Ecto neural progenitor cell (in vitro differentiated cells): ENCODE results near the gene RIMS1.
A peak's percentile ranks its signal among the peaks of the same experiment; 100 is the strongest.

Experiments used
- DNase-seq: peaks from one replicate; pipeline ENCODE4 v3.0.0-alpha.2; 2018; ENCODE audit warnings: low spot score

The RIMS1 gene

DNA sequence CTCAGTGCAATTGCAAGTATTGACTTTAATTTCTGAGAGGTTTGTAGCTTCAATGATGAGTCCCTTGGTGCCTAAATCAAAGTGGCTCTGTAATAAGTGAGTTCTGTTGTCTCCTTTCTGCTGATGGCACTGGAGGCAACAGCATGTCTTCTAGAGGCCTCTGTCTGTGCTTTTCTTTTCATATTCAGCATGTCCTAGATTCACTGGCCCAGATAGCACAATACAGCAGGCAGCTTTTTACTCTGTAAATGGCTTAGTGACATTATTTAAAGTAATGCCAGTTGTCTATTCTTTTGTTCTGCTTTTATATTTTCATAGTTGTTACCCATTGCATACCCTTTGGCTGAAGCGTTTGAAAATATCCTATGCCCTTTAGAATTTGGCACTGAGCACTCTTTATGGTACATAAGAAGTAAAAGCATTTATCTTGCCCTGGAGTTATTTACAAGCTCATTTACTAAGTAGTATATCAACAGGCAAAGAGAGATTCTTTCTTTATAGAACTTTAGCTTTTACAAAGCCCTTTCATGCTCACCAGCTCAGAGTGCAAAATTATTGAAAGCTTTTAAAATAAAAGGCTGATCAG, 464.0 kb downstream of the RIMS1 start:
- DNase-seq: no peak

DNA sequence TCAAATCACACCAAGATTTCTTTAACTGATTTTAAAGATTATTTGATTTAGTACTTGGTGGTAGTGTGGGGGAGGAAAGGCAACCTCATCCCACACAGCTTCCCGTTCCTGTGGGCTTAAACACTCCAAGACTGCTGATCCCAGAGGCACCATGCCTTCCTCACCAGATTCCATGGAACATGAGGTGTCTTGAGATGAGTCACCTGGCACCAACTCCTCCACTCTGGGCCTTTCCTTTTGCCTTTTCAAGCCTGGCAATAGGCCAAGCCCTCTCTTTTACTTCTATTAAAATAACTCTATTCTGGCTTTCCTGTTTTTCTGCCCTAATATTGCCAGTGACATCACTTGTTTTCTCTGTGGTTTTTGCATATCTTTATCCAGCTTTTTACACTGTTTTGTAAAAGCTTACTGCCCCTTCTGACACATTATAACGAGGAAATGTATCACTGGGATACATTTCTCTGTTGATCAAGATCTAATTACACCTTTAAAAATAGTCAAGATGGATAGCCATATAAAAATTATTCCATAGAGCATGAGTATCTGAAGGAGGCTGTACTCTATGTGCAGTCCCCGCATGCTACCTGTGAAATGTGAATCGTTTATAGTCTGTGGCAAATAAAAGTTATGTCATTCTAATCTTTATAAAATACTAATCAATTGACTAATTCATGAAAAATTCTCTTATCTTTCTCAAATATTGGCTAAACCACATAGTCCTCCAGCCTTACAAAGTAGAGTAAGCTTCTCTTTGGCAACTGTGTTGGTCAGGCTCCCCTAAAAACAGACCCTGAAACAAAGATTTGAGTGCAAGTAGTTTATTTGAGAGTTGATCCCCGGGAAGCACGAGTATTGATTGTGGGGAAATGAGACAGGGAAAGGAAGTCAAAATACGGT, 477.7 kb downstream of the RIMS1 start:
- no peak for DNase-seq

DNA sequence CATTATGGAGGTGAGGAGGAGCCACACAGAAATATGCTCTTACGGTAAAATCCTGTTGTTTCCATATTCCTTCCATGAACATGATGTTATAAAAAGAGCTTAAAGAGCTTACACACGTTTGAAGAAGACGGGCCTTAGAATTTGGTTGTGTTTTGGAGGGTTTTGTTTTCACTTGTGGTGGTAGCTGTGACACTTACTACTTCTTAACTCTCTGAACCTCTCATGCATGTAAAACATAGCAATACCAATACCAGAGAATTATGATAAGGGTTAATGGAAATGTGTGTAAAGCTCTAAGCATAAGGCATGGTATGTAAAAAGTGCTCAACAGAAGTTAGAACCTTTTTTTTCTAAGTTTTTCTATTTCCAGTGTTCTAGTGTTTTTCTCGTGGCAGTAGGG, 479.4 kb downstream of the RIMS1 start:
- DNase-seq: no peak

DNA sequence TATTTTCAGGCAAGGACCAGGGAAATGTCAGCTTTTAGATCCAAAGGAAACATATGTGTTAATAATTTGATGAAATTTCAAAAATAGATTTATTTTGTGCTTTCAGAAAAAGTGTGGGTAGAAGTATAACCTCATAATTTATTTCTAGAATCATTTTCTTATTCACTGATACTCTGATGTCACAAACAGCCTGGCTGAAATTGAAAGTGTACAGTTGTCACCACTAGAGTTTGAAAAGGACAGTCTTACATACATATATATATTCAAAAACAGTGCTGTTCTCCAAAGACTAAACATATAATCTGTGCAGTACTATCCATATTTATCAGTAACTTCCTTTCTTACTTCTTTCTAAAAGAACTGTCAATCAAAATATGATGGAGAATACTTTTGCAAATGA, 481.1 kb downstream of the RIMS1 start:
- DNase-seq: no peak

DNA sequence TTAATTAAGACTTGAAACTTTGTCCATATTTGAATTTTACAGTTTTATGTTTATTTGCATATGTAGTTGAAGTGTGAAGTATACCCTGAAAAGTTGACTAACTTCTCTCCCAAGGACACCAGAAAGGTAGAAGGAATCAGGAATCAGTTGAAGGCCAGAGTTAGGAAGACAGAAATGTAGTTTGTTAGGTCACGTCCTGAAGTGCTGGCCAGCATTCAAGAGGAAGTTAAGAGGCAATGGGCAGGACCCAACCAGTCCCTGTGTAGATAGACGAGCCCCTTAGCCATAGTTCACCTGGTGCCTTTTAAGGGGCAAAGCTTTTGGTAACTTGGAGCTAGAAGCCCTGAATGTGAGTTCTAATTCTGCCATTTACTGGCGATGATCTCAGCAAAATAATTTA, 485.1 kb downstream of the RIMS1 start:
- no peak for DNase-seq

DNA sequence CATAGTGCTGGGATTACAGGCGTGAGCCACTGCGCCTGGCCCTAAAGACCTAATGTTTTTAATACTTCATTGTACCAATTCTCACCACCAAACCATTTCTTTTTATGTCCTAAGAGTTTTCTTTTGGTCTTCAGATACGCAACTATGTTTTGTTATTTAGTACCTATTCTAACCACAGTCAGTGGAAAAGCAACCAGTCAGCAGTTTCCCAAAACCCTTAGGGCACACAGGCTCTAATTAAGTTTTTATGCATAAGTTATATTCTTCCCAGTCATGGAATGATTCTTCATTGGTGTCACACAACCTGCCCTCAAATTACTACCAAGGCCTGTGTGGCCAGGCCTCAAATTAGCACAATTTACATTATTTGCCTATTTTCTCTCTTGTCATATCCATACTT, 487.8 kb downstream of the RIMS1 start:
- no peak for DNase-seq

DNA sequence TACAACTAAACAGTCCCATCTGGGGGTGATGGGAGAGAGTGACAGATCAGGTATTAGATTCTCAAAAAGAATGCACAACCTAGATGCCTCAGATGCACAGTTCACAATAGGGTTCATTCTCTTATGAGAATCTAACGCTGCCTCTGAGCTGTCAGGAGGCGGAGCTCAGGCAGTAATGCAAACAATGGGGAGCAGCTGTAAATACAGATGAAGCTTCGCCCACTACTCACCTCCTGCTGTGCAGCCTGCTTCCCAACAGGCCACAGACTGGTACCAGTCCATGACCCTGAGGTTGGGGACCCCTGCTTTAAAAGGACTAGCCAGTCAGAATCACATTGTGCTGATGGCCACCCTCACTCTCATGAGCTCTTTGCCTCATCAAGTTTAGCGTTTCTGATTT, 488.5 kb downstream of the RIMS1 start:
- DNase-seq: peak; percentile 49

DNA sequence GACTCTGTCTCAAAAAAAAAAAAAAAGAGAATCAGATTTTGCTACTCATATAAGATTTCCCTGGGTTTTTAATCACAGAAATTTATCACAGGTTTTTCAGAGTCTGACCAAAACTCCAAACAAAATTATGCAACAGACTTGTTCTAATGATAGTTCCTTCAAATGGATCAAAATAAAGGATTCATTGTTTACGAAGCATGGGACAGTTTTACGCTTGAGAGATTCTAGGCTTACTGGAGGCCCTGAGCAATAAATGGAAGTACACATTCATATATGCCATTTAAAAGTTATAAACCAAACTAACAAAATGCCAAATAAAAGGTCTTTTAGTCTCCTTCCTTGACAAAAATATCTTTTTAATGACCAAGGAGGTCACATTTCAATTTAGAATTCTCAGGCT, 490.4 kb downstream of the RIMS1 start:
- DNase-seq: no peak

DNA sequence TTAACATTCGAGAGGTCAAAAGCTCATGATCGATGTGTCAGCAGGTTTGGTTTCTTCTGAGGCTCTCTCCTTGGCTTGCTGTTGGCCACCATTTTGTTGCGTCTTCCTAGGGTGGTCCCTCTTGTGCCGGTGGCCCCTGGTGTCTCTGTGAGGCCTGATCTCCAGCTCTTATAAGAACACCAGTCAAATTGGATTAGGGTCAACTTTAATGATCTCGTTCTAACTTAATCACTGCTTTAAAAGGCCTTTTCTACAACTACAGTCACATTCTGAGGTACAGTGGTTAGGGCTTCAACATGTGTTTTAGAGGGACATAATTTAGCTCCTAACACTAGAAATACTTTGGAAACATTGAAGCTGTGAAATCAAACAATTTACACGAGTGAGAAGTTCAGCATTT, 494.7 kb downstream of the RIMS1 start:
- no peak for DNase-seq

DNA sequence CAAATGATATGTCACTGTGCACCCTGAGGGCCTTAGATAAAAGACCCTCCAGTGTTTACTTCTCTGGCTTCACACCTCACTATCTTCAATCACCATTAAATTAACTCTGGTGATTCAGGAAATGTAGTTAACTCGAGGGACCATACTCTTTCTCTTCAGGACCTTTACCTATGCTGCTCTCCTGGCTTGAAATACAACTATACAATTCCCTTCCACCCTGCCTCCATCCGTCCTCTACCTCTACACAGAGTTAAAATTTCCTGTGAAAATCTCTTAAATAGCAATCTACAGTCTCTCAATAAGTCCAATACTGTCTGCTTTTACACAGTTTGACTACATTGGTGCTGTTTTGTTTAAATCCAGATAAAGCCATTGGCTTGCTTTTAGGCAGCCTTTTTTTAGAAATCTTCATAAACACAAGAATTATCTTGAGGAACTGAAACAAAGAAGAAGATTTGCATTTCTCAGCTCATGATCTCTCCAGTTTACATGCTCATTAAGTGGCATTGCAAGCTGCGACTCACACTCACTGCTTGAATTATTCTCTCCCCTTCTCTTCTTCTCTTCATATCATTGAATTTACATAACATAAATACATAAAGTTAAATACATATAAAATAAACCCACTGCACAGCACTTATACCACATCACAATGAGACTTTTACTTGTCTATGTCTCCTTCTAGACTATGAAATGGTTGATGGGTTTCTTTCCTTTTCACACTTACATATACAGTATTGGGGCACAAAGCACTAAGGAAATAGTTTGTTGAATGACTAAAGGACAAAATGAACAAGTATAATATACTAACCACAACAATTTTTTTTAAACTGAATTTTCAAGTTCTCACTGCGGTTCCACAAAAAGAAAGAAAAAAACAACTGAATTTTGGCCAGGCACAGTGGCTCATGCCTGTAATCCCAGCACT, 496.5 kb downstream of the RIMS1 start:
- DNase-seq: no peak

DNA sequence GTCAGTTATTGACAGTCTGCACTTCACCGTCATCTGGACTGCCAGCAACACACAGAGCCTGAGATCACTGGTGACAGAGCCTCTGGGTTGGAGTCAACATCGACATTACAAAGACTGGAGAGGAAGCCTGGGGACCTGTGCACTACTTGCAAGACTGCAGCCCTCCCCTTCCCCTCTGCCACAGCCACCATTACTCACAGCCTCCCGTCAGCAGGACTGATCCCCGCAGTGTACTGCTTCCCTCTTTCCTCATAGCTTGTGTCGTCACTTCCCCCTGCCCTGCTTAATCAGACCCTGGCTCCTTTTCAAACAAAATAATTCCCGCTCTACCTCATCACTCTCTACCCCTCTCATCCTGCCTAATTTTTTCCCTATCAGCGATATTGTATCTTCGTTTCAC, 500.0 kb downstream of the RIMS1 start:
- DNase-seq: no peak

DNA sequence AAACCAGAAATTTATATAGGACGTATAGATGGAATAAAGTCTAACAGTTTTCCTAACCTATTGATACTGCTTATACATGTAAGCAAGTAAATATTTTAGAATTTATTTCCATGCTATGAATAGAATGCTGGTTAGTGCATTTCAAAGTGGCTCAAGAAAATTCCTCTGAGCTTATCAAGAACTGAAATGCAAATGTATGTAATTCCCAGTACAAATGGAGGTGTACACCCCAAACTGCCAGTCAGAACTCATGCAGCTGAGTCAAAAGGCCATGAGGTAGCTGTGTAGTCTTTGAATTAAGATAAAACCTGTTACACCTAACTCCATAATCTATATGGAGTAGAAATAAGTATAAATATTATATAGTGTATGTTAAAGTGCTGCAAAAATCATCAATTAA, 503.3 kb downstream of the RIMS1 start:
- DNase-seq: no peak

DNA sequence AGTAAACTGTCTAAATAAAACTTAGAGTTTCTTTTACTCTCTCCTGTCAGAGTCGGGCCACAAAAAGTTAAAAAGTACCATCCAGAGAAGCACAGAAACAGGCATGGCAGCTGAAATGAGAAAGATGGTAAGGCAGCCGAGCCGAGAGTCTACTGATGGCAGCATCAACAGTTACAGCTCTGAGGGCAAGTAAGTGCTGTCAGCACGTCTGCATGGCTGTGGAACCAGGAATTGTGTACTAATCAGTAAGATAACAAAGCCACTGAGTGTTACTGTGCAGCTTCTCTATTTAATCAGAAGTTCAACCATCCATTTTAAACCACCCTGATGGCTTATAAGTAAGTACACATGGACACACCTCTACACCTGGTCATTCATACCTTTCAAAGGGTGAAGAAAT, 504.2 kb downstream of the RIMS1 start:
- DNase-seq: no peak

DNA sequence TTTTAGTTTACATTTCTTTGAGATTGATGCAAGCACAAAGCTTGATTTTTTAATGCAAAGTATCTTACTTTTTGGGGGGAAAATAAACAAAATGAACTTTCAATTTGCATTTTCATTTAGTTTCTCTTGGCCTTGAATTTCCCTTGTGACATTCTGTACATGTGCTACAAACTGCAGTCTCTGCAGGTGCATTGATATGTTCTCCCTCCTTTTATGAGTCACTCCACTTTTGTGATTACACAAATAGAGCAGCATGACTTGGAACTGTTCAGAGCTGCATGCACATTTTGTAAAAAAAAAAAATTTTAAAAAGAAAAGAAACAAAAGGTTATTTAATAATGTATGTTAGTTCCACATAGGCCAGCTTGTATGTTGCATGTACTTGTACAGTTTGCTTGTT, 515.5 kb downstream of the RIMS1 start:
- DNase-seq: no peak

DNA sequence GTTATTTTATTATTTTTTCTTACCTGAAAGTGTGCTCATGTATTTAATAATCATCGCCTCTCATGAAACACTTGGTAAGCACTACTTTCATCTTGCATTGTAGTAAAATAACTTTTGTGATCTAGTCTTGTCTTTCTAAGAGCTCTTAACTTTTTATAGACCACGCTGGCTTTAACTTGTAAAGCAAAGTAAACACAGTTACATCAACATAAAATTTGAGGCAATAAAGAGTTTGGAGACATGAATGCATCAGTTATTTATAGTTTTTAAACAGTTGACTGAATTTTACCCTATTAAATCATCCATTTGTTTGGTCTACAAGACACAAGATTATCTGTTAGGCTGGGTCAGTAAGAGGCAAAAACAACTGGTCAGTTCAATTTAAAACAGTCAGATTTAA, 517.1 kb downstream of the RIMS1 start:
- no peak for DNase-seq

DNA sequence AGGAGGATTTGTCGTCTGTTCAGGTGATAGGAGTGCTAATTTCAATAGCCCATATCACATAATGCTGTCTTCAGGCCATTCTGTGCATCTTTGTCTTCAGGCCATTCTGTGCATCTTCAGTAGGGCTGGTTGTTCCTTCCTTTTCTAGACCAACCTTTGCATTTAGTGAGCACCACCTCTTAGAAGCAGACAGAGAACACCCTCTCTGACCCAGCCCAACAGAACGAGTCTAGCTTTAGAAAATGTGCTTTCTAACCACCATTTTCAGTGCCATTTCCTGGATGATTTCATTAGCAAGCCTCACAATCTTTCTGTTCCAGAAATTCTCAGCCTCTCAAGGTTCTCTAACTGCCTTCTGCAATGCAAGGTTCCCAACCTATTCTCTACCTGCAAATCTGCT, 520.2 kb downstream of the RIMS1 start:
- DNase-seq: no peak

DNA sequence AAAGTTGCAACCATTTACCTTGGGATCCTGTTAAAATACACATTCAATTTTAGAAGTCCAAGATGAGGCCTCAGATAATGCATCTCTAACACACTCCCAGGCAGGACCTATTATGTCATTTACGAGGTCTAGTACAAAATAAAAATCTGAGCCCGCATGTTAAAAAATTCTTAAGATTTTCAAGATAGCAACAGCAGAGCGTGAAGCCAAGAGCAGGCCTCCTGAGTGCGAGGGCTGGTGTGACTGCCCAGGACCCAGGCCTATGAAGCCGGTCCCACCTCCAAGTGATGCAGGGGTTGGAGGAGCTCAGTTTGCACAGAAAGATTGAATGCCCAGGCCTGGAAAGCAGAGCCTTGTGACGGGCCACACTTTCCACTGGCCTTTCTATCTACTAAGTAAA, 524.4 kb downstream of the RIMS1 start:
- DNase-seq: no peak

DNA sequence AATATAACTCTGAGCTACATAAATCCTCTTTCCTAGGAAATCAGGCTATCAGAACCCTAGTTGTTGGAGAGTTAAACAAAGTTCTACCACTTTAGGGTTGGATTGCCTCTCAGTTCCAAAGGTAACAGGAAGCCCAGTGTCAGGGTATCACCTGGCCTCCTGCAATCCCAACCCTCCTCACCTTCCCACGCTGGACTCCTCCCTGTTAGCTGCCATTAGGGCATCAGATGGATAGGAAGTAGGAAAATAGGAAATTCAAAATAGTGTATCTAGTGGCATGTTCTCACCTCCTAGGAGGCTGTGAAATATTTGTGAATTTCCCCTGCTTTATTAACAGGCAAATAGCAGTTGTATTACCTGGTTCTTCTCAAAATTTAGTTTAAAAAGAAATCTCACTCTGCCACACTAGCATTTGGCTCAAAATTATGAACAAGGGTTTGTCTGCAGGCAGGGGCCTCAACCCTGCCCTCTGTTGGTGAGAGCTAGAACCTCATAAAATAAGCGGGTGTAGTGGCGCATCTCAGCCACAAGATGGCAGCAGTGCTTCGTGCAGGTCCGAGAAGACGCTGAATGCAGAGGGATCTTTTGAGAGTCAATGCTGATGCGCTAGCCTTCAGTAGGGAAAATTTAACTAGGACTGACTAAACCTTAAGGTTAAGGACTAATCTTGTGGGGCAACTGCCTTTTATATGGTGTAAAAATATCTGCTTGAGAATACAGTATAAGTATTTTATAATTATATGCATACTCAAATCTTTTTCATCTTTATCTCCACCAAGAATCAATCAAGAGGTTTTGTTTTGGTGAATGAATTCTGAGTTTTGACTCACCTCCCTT, 525.7 kb downstream of the RIMS1 start:
- peak; percentile 85 for DNase-seq

DNA sequence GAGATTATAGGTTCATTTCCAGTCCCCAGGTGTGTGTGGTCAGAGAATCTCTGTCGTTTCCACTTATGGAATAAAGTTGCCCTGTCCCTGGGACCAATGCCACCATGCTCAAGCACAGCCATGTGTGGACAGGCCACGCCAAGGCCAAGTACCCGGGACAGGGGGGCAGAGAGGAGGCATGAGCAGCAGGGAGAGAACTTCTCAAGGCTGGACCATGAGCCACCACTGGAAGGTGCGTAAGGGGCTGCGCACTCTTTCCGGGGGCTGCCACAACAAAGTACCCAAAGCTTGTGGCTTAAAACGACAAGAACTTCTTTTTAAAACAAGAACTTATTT, 526.3 kb downstream of the RIMS1 start:
- DNase-seq: no peak

DNA sequence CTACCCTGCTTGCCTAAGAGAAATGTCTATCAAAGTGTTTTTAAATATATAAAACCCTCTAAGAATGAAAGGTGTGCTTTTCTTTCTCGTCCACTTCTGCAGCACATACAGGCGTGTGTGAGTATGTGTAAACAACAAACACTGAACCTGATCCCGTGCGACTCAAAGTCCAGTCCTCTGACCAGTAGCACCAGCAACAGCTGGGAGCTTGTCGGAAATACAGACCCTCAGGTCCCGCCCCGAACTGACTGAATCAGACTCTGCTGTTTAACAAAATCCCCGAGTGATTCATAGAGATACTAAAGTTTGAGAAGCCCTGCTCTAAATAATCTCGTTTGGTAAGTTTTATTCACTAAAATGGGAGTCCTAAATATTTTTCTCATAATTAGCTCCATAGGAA, 527.5 kb downstream of the RIMS1 start:
- DNase-seq: no peak

DNA sequence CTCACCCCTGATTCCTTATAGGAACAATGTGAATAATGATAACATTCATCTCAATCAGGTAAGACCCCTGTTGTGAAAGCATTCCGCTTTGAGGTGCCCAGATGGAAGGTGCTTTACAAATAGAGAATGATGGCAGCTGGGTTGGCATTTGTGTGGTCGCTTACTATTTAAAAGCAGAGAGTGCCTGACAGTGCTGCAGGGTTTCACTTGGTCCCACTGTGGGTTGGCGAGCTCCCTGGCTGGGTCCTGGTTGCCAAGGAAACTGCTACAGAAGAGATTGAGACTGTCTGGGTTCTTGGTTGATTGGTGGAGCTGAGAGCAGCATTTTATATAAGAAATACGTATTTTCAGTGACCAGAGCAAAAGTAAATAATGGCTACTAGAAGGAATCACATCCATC, 528.3 kb downstream of the RIMS1 start:
- DNase-seq: no peak
